ENCODE data around the gene KRT33A.

GRCh38 chr17:41338961-41339485 is 11.6 kb downstream of the KRT33A start:
- TF ChIP-seq, protein P1, sequence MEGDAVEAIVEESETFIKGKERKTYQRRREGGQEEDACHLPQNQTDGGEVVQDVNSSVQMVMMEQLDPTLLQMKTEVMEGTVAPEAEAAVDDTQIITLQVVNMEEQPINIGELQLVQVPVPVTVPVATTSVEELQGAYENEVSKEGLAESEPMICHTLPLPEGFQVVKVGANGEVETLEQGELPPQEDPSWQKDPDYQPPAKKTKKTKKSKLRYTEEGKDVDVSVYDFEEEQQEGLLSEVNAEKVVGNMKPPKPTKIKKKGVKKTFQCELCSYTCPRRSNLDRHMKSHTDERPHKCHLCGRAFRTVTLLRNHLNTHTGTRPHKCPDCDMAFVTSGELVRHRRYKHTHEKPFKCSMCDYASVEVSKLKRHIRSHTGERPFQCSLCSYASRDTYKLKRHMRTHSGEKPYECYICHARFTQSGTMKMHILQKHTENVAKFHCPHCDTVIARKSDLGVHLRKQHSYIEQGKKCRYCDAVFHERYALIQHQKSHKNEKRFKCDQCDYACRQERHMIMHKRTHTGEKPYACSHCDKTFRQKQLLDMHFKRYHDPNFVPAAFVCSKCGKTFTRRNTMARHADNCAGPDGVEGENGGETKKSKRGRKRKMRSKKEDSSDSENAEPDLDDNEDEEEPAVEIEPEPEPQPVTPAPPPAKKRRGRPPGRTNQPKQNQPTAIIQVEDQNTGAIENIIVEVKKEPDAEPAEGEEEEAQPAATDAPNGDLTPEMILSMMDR (IDR thresholded peaks at IDR 0.05; ENCODE audit: insufficient read depth, low read length, poor library complexity, severe bottlenecking): no peak
- no peak for TF ChIP-seq EZH2phosphoT487 (conservative IDR thresholded peaks at IDR 0.05; ENCODE audit: low read length)
